ENCODE results near the gene POU6F2.
"Not testable (repeated sequence)": the region's sequence is repeated elsewhere in the genome, so short reads cannot be mapped to it uniquely, and the experiment has no call there.

POU6F2 gene

GRCh38 chr7:39317896-39318295 lies 340.2 kb downstream of the POU6F2 start:
- no peak for DNase-seq

GRCh38 chr7:39321245-39321644 lies 343.5 kb downstream of the POU6F2 start:
- no peak for DNase-seq

- DNase-seq: no peak
Observed at GRCh38 chr7:39321909-39322498, 344.3 kb downstream of the POU6F2 start.

DNA sequence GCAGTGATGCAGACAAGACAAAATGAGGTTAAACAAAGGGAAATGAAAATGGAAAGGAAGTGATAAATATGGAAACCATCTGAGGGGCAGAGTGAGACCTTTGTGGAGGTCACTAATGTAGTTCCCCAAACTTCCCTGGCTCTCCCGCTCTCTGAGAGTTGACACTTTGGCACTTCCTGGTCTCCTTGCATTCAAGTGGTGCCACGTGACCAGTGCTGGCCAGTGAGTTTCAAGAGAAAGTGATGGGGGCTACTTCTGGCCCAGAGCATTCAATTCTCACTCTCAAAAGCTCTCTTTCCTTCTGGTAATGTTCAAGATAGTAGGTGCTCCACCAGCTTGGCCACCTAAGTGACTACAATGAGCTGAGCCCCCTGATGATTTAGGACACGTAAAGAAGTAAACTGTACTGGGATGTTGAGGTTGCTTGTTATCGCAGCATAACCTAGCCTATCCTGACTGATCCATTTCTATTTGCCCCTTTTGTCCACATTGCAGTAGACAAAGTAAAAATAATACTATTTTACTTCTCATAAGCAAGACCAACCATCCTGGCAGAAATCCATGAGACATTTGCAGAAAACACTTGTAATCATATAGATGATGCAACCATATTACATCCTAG lies 346.5 kb downstream of the POU6F2 start:
- DNase-seq: no peak

DNA sequence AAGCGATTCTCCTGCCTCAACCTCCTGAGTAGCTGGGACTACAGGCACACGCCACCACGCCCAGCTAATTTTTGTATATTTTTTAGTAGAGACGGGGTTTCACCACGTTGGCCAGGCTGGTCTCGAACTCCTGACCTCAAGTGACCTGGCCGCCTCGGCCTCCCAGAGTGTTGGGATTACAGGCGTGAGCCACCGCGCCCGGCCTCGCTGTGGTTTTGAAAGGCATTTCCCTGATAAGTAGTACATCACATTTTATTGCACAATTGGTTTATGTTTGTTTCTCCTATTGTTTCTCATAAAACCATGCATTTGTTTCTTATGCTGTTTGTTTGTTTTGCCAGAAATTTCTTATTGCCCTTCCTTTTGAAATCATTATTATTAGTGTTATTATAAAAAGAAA lies 353.9 kb downstream of the POU6F2 start:
- not testable (repeated sequence) for DNase-seq

- no peak for DNase-seq
Observed at GRCh38 chr7:39332142-39332541, 354.4 kb downstream of the POU6F2 start.

DNA sequence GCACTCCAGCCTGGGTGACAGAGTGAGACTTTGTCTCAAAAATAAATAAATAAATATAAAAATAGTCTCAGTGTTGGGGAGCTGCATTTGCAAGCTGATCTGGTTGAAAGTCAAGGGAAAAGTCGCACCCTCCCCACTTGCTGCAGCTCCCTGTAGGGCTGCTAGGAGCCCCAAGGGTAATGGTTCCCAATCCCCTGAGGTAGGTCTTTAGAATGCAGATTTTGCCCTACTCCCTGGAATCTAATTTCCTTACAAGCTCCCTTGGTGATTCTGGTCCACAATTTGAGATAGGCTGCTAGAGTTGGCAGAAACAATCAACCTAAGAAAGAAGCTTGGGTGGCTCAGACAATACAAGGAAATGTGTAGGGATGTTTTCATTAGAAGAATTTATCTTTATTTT lies 356.0 kb downstream of the POU6F2 start:
- DNase-seq: no peak

DNA sequence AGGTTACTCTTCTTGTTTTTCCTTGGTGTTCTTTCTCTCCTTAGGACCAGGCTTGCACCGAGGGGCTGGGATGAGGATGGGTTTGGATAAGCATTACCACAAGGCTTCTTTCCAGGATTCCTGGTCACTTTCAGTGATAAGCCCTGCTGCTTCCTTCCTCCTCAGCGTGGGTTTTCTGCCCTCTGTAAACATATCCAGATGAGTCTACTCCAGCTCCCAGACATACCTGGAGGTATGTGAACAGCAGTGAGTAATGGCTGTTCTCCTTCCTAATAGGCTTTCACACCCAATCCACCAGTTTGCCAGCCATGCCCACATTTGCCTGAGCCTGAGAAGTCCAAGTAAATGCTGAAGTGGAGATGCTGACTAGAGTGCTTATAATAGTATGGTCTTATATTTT lies 358.7 kb downstream of the POU6F2 start:
- DNase-seq: no peak

DNA sequence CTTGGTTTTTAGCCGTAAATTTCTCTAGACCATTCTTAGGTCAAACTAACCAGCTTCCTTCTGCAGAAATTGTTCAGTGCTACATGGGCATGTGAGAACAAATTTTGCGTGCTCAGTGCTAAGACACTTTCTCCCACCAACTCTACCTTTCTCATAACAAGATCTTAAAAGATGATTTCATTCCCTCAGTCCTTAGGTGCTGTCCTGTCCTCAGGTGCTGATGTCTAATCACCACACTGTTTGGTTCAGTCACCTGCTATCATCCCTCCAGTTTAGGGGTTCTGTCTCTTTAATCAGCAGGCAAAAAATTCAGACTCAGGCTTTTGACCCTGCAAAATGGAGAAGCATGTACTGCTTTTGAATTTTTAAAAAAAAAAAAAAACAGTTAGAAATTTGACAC lies 361.0 kb downstream of the POU6F2 start:
- no peak for DNase-seq

DNA sequence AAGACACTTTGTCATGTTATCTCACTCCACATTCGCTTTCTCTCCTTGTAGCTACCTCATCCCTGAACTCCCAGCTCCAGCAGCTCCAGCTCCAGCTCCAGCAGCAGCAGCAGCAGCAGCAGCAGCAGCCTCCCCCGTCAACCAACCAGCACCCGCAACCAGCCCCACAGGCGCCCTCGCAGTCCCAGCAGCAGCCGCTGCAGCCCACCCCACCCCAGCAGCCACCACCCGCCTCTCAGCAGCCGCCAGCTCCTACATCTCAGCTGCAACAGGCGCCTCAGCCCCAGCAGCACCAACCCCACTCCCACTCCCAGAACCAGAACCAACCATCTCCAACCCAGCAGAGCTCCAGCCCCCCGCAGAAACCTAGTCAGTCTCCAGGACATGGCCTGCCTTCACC lies 361.9 kb downstream of the POU6F2 start:
- no peak for DNase-seq

- DNase-seq: no peak
Observed at GRCh38 chr7:39341083-39341482, 363.4 kb downstream of the POU6F2 start.

GRCh38 chr7:39342763-39343162 lies 365.1 kb downstream of the POU6F2 start:
- DNase-seq: no peak

DNA sequence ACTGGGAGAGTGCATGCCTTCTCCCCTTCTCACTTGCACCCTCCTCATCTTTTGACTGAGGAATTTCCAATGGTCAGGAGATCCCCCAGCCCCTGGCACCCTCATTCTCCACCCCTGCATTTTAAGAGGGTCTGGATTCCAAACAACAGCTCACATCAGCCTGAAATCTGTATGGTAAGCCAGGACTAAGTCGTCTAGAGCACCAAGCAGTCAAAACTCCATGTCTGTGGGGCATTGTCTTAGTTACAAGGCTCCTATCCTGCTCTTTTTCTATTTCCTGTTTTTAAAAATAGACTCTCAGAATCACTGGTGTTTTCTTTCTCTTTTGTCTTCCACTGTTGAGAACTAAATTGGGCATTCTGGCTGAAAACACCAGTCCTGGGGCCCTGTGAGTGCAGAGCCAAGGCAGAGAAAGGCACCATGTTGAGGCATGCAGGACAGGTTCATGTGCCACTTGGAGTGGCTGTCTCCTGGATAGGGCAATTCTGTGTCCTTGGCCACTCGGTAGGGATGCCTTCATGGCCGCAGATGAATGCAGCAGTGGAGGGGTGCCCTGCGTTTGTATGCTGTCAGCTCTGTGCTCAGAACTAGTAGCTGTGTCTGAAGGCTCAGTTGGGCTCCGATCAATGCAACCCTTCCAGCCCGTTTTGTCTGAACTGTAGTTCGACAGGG lies 371.9 kb downstream of the POU6F2 start:
- DNase-seq: no peak

GRCh38 chr7:39353615-39354376 lies 376.1 kb downstream of the POU6F2 start:
- DNase-seq: peak; percentile 31

DNA sequence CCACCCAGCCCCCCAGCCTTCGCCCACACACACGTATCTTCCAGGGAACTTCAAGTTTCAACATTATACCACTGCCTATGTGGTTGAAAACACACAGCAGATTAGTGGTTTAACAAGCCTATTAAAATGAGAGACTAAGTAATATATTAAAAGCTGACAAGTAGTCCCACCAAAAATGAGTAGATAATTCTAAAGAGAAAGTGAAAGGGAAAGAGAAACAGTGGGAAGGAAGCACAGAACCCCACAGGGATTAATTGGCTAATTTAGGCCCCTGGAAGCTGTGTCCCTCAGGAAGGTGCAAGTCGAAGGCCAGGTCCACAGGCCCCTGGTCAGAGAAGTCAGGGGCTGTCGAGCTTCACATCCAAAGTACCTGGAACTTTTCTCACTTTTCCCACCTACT lies 378.0 kb downstream of the POU6F2 start:
- no peak for DNase-seq

DNA sequence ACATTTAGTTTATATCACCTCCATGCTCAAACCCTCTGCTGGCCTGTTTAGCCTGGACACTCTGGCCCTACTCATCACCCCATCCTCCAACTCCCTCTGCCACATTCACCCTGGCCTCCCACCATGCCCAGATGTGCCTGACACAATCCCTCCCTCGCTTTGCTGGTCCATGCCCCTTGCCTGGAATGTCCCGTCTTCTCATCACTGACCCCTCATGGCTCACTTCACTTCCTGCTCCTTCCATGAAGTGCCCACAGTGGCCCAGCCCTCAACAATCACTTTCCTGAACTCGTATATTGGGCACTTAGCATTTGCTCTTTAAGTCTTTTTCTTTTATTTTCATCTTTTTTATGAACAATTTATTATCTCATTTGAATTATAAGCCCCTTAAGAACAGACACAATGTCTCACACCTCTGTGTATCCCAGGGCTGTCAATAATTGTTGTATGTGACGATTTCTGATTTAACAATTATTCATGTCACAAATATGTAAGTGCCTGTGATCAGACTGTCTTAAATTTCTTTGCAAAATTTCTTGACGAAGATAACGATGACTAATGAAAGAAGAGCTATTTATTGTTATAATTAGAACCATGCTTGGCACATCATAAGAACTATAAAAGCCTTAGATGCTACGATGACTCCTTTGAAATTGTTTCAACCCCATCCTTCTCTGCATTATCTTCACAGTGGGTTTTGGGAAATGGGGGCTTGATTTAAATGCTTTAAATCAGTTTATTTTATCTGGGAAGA lies 378.6 kb downstream of the POU6F2 start:
- no peak for DNase-seq

DNA sequence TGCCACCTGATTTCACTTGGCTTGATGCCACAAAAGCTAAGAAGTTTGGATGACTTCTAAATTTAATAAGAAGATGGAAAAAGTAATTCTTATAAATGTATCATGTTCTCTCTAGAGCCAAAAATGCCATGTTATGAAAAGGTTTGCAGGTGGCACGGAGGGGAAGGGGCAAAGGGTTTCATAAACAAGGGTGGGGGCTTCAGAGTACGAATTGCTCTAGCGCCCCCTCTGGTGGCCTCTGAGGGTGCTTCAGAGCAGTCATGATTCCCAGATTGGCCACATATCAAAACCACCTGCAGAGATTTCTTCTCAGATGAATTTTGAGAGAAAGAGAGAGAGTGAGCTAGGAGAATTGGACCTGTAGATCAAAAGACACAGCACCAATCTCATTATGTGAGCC lies 379.9 kb downstream of the POU6F2 start:
- DNase-seq: no peak

- DNase-seq: no peak
Observed at GRCh38 chr7:39360038-39360437, 382.3 kb downstream of the POU6F2 start.

DNA sequence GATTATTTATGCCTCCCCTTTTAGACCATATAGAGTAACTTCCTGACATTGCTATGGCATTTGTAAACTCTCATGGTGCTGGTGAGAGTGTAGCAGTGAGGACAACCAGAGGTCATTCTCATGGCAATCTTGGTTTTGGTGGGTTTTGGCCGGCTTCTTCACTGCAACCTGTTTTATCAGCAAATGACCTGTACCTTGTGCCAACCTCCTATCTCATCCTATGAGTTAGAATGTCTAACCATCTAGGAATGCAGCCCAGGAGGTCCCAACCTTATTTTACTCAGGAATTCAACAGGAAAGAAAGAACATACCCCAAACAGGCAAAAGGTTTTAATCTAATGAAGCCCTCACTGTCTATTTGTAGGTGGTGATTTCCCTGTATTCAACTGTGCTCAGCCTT lies 383.1 kb downstream of the POU6F2 start:
- no peak for DNase-seq

GRCh38 chr7:39365751-39366295 lies 388.1 kb downstream of the POU6F2 start:
- no peak for DNase-seq

DNA sequence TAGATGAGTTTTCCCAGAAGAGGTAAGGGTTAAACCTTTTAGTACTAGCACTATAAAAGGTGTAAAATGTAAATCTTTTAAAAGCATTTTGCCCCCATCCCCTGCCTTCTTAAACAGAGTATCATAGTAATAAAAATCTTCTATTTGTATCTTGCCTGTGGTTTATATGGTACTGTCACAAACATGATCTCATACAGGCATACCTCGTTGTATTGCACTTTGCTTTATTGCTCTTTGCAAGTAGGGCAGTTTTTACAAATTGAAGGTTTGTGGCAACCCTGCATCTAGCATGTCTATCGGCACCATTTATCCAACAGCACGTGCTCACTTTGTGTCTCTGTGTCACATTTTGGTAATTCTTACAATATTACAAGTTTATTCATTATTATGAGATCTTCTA lies 389.7 kb downstream of the POU6F2 start:
- DNase-seq: no peak

- DNase-seq: no peak
Observed at GRCh38 chr7:39367943-39368342, 390.2 kb downstream of the POU6F2 start.

- no peak for DNase-seq
Observed at GRCh38 chr7:39372383-39372782, 394.7 kb downstream of the POU6F2 start.

Data from DMS153 (cell line).